Gastrocnemius medialis (tissue), 4 donors: ENCODE measurements around the gene DNAJC15. TPM values are rescaled to one million over a fixed set of nuclear protein-coding genes. Genes with fewer than 3 reads are reported as not detected.

Source experiments
- ATAC-seq, 2 donors: fragments of 150-250 bp; one replicate each; pipeline ENCODE4 v1.9.1; 2016
- DNase-seq, 2 donors: peaks; one replicate each; pipeline ENCODE4 v3.0.0-alpha.2; 2019
- H3K27ac ChIP-seq, 4 donors: fragments of 200-600 bp; sonication (generic); 1 replicate in 1 of 4; 2 replicates in 3 of 4; pipeline ENCODE4 v1.5.1; 2016 to 2018; ENCODE audit warnings: mild to moderate bottlenecking in 2 of 4, moderate library complexity in 1 of 4
- H3K27me3 ChIP-seq, 3 donors: fragments of 200-600 bp; sonication (generic) in 2 of 3; 1 replicate in 1 of 3; 2 replicates in 2 of 3; pipeline versions ENCODE4 v1.5.1 to v1.6.0; 2016 to 2019; ENCODE audit warnings: mild to moderate bottlenecking in 1 of 3, moderate library complexity in 1 of 3
- H3K36me3 ChIP-seq, 2 donors: fragments of 200-600 bp; sonication (generic) in 1 of 2; one replicate each; pipeline ENCODE4 v1.5.1; 2017 to 2018
- H3K4me1 ChIP-seq, 2 donors: fragments of 200-600 bp; sonication (generic) in 1 of 2; one replicate each; pipeline ENCODE4 v1.5.1; 2016 to 2017; ENCODE audit warnings: mild to moderate bottlenecking in 2 of 2
- H3K4me3 ChIP-seq, 4 donors: fragments of 200-600 bp; sonication (generic) in 3 of 4; 1 replicate in 1 of 4; 2 replicates in 3 of 4; pipeline ENCODE4 v1.5.1; 2016 to 2019; ENCODE audit warnings: mild to moderate bottlenecking in 2 of 4
- H3K9me3 ChIP-seq, 3 donors: fragments of 200-600 bp; sonication (generic) in 2 of 3; 1 replicate in 1 of 3; 2 replicates in 2 of 3; pipeline ENCODE4 v1.5.1; 2016 to 2019
- CTCF ChIP-seq, 5 experiments: fragments of 450-650 bp in 3 of 5; fragments of 200-600 bp in 2 of 5; sonication (generic) in 2 of 5; IDR thresholded peaks in 4 of 5; conservative IDR thresholded peaks in 1 of 5; 1 replicate in 4 of 5; 2 replicates in 1 of 5; pipeline ENCODE4 v1.5.1; 2016 to 2019; ENCODE audit warnings: antibody characterized with exemption in 5 of 5, mild to moderate bottlenecking in 3 of 5, moderate library complexity in 3 of 5
- POLR2A ChIP-seq, 2 donors: fragments of 450-650 bp; IDR thresholded peaks; one replicate each; pipeline ENCODE4 v1.6.1; 2017; ENCODE audit warnings: antibody characterized with exemption in 2 of 2, mild to moderate bottlenecking in 2 of 2, moderate library complexity in 2 of 2
- in situ Hi-C, 4 donors: fragments of 200-750 bp; cut with MboI; loops; one replicate each; pipeline versions ENCODE4 v1.15.0 to v1.8.0; 2017; ENCODE audit warnings: low sequenced_read_pairs in 4 of 4
- intact Hi-C: fragments of 100-400 bp; cut with DNase I; formaldehyde crosslinking; loops from one replicate; pipeline ENCODE4 v1.15.1; 2023; ENCODE audit warnings: low total_unique reads
- total RNA-seq, 4 donors: library from RNA; depleted of rRNA; stranded (reverse); fragments of >200 nt; gene quantifications; one replicate each; pipeline versions ENCODE4 v1.1.0 to v1.2.3, GENCODE V29; 2016

The DNAJC15 gene
- total RNA-seq, 4 donors from 2014 or later: 6.2 to 19.5 (median 12.3) TPM

GRCh38 chr13:43153436-43154090, 130.2 kb downstream of the DNAJC15 start:
- H3K4me3 ChIP-seq: no peak overlapping the region
- ATAC-seq: no peak
- in situ Hi-C loops: no loop called here

GRCh38 chr13:43154156-43154651, 130.8 kb downstream of the DNAJC15 start:
- intact Hi-C loops: no loop called here
- TF ChIP-seq CTCF (IDR thresholded peaks at IDR 0.05 in 4 of 5, conservative IDR thresholded peaks at IDR 0.05 in 1 of 5): no peak
- no peak for TF ChIP-seq POLR2A (IDR thresholded peaks at IDR 0.05)
- no peaks in the 10 kb centered on the region for H3K9me3 ChIP-seq
- H3K4me3 ChIP-seq: no peak overlapping the region
- in situ Hi-C loops: no loop called here
- no peaks in the 10 kb centered on the region for H3K36me3 ChIP-seq
- no peak for ATAC-seq
- no peak overlapping the region for H3K27ac ChIP-seq
- H3K27me3 ChIP-seq: no peaks in the 10 kb centered on the region
- DNase-seq: no peak
- H3K4me1 ChIP-seq: no peaks in the 10 kb centered on the region

More at GRCh38 chr13:43153436-43154090, 130.2 kb downstream of the DNAJC15 start:
- Histone ChIP-seq H3K27ac (no peak overlapping the region), H3K9me3 (no peaks in the 10 kb centered on the region), H3K27me3 (no peaks in the 10 kb centered on the region), H3K4me1 (no peaks in the 10 kb centered on the region), H3K36me3 (no peaks in the 10 kb centered on the region)
- no peak for DNase-seq
- TF ChIP-seq POLR2A (IDR thresholded peaks at IDR 0.05): no peak
- TF ChIP-seq CTCF (IDR thresholded peaks at IDR 0.05 in 4 of 5, conservative IDR thresholded peaks at IDR 0.05 in 1 of 5): no peak
- intact Hi-C loops: no loop called here

GRCh38 chr13:43154839-43155238, 131.5 kb downstream of the DNAJC15 start:
- TF ChIP-seq POLR2A (IDR thresholded peaks at IDR 0.05) (no peak), CTCF (IDR thresholded peaks at IDR 0.05 in 4 of 5, conservative IDR thresholded peaks at IDR 0.05 in 1 of 5) (no peak)
- no peaks in the 10 kb centered on the region for H3K9me3 ChIP-seq
- in situ Hi-C loops (no loop called here), intact Hi-C loops (no loop called here)
- ATAC-seq: no peak
- H3K4me3 ChIP-seq: no peak overlapping the region
- H3K27me3 ChIP-seq: no peaks in the 10 kb centered on the region
- H3K4me1 ChIP-seq: no peaks in the 10 kb centered on the region
- DNase-seq: no peak
- H3K36me3 ChIP-seq: no peaks in the 10 kb centered on the region
- H3K27ac ChIP-seq: no peak overlapping the region

- no peak for DNase-seq
- Histone ChIP-seq H3K4me3 (no peak overlapping the region), H3K9me3 (no peaks in the 10 kb centered on the region), H3K4me1 (no peaks in the 10 kb centered on the region), H3K36me3 (no peaks in the 10 kb centered on the region), H3K27ac (no peak overlapping the region), H3K27me3 (no peaks in the 10 kb centered on the region)
- TF ChIP-seq POLR2A (IDR thresholded peaks at IDR 0.05) (no peak), CTCF (IDR thresholded peaks at IDR 0.05 in 4 of 5, conservative IDR thresholded peaks at IDR 0.05 in 1 of 5) (no peak)
- in situ Hi-C loops (no loop called here), intact Hi-C loops (no loop called here)
- no peak for ATAC-seq
Observed at GRCh38 chr13:43156916-43157315, 133.5 kb downstream of the DNAJC15 start.
